GM21367 (cell line): ENCODE measurements around the gene FN1.
"Not testable (repeated sequence)": the region's sequence is repeated elsewhere in the genome, so short reads cannot be mapped to it uniquely, and the experiment has no call there.

Experiments
- ATAC-seq: cut with Tn5 transposase; IDR thresholded peaks from one replicate; pipeline ENCODE4 v1.9.1; 2021; ENCODE audit not compliant: unreplicated experiment

The FN1 gene

DNA sequence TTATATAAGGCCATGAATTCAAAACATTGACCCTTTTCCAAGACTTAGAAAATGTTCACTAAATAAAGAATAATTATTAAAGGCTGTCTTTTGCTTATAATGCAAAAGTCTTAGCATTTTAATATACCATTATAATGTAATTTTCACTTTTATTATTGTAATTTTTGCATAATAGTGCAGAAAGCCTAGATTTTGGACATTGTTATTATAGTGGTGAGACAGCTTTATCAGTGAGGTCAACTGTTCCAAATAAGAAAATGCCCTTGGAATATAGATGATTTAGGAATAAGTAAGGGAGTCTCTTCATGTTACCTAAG is 67.4 kb downstream of the FN1 start:
- ATAC-seq = no peak

DNA sequence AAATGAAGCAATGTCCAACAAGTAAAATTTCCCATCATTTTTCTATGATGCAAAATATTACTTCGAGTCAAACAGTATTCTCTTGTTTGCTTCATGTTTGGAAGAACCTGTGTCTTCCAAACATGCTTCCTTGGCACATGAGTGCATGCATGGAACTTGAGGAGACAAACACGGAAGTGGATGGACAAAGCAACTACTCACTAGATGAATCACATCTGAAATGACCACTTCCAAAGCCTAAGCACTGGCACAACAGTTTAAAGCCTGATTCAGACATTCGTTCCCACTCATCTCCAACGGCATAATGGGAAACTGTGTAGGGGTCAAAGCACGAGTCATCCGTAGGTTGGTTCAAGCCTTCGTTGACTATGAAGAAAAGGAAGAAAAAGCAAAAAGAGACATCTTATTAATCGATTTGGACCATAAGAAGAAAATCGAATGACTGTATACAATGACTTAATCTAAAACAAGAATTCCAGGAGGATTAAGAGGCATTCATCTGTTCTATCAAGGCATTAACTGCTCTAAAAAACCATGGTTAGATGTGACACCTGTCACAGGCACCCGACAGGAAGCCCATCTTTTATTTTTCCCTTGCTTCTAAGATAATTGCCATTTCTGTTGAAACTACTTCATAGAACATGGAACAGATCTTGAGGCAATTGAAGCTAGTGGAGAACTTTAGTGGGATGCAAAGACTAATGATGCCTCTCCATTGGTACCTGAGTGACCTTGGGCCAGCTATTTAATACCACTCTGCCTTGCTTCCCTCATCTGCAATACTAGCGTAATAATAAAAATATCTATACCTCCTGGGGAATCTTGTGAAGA is 68.0 kb downstream of the FN1 start:
- no peak for ATAC-seq

DNA sequence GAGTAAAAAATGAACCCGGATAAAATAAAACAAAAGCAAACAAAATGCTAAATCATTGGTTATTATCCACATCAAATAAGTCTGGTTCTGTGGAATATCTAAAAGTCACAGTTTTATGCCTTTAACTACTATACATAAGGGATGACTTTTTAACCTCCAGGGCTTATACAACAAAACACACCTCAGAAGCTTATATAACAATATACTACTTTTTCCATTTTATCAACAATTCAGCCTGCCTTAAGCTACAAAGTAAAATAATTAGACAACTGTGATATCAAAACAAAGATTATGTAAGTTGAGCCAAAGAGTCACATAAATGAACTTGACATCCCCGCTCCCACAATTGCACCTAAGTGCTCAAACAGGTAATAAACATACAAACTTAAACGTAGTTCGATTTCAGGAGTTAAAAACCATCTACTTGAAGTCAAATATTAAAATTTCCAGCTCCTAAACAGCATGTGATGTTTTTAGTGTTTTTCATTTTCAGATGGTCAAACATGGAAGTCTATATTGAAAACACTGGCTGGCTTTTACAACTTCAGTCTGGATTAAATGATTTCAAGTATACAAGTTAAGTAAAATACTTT is 69.3 kb downstream of the FN1 start:
- no peak for ATAC-seq

DNA sequence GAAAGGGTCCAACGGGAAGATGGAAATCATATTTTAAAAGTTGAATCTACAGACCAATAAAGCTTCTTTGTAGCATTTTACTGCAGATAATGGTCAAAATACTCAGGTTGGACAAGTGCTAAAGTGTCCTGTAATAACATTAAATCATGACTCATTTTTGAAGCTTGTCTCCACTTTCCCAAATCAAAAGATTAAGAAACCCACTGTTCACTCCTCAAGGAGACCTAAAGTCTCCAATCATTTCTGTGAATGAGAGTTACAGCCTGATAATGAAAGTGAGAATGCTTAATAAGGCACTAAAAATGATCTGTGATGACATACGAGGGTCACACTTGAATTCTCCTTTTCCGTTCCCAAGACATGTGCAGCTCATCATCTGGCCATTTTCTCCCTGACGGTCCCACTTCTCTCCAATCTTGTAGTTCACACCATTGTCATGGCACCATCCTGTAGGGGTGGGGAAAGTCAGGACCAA is 70.6 kb downstream of the FN1 start:
- no peak for ATAC-seq

DNA sequence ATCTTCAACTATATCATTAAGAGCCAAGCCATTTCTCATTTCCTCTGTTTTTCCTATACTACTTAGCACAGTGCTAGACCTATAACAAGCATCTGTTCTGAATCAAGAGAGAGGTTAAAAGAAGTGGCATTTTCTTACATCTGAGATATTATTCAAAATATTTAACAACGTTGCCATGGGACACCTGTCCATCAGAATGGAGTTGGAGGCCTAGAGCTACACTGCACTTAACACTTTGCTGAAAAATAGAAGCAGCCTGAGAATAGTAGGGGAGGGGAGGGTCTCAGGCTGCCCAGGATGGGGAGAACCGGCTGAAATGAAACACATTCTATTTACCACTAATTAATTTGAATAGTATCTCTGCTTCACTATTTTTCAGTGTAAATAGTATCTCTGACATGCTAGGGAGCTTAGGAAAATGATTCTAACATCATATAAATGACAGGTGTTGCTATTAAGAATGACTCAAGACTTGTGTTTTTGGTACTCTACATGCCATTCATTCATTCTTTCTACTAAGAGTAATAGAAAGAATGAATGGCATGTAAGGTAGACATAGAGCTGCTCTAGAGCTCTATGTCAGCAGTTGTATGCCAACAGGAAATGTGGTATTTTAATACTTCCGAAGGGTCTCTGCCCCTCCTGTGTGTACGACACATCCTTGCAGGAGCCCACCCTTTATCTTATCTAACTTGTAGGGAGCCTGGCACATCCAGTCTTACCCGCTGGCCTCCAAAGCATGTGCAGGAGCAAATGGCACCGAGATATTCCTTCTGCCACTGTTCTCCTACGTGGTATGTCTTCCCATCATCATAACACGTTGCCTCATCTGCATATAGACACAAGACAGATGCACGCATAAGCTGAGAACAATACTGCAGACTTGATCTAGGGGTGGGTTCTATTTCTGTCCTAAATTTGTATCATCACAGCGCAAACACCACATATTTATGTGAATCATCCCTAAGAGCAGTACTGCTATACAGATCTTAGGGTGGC is 71.4 kb downstream of the FN1 start:
- ATAC-seq = no peak

DNA sequence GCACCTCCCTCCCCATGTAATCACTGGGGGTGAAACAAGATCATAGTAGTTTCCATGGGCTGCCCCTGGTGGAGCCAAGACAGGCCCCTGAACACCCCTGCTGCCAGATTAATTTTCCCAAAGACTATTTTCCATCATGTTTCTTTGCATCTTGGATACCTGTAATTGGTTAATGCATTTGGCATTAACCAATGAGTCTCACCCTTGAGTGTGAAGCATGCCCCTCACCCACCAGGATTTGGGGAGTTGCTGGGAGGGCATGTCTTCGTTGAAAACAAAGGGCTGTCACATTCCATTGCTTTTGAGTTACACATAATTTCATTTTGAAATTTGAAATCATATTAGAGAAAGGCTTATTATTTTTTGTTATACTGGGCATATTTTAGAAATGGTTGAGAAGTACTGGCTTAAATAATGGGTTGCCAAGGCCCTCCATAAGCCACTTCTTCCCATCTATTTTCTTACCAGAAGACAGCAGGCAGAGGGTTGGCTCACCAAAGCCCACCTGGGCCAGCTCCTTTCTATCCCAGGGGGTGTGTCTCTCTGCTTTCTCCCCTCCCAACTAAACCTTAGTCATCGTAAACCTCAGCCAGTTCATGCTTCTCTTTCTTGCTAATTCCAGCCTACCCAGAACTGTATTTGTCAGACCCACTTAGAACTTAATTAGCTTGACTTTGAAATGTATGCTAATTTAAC is 72.3 kb downstream of the FN1 start:
- ATAC-seq = no peak

DNA sequence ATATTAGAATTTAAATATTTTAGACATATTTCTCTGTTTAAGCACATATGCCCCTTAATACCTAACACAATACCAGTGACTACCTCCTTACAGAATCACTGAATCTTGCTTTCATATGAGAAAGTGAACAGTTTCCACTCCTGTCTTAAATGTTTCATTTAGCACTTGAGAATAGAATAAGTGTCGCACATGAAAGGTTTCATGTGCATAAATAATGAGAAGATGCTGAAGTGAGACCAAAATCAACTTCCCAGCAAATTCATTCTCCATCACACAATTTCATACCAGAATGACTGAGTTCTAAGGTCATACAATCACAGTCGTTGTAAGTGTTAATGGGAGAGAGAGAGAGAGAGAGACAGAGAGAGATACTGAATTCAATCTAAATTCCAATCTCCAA is 72.8 kb downstream of the FN1 start:
- no peak for ATAC-seq

DNA sequence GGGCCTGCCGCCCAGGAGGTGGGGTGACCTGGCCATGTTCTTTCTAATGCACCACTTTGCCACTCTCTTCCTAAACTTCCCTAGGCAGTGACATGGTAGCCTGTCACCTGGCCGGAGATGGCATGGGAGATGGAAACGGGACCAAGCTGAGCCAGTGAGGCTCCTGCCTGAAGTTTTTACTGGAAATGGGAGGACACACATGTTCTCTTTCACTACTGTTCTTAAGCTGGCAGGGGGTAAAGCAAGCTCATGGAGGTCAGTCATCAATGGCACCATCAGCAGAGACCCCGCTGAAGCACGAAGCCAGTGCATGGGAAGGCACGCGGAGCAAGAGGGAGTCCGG is 73.3 kb downstream of the FN1 start:
- ATAC-seq = no peak

DNA sequence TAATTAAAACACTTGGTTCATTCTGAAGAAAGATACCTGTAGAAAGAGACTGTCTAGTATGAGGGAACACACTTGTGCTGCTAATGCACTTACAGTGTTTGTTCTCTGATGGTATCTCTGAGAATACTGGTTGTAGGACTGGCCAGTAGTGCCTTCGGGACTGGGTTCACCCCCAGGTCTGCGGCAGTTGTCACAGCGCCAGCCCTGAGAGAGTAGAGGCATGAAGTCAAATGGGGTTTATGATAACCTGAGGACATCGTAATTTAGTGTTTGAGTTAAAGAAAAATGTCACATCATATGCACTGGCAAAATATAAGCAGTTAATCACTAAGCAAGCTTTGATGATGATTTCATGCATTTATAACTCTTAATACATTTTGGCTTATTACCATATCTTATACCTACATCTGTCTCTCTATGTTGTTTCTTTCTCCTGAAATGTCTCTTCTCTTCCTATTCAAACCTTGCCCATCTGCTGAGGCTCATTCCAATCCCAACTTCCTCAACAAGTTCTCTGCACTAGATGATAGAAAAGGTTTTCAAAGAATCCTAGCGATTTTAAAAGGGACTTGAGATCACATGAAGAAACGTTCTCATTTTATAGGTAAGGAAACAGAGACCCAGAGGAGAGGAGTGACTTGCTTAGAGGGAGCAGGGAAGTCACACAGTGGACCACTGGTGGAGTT is 73.8 kb downstream of the FN1 start:
- ATAC-seq = no peak

DNA sequence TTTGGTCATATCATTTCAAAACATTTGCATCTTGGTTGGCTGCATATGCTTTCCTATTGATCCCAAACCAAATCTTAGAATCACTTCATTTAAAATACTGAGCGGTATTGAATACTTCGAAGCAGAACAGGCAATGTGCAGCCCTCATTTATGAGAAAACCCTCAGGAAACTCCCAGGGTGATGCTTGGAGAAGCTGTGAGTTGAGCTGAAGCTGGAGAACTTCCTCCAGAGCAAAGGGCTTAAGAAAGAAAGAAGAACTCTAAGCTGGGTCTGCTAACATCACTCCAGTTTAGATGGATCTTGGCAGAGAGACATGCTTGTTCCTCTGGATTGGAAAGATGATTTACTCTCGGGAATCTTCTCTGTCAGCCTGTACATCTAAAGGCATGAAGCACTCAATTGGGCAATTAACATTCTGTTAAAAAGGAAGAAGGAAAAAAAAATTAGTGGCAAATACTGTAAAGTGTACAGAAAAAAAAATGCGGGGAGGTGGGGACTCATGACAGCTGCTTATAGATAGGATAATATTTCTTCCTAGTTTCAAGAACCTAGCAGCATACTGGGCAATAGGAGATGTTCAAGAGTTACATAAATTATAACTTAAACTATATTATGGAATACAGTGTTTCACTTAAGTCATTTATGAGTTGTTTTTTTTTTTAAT is 74.5 kb downstream of the FN1 start:
- ATAC-seq = no peak

DNA sequence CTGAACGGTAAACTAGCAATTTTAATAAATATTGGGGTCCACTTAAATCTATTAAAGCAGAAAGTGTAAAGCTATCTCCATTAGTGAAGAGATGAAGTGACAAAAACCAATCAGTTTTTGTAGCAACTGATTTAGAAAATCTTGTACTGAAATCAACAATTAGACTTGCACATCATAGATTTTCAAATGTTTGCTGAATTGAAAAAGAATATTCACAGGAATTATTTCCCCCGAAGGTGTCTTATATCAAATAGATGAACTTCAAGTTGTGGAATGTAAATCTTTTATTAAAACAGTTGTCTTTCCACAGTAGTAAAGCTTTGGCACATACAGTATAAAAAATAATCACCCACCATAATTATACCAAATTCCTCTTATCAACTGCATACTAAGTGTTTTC is 75.3 kb downstream of the FN1 start:
- no peak for ATAC-seq

DNA sequence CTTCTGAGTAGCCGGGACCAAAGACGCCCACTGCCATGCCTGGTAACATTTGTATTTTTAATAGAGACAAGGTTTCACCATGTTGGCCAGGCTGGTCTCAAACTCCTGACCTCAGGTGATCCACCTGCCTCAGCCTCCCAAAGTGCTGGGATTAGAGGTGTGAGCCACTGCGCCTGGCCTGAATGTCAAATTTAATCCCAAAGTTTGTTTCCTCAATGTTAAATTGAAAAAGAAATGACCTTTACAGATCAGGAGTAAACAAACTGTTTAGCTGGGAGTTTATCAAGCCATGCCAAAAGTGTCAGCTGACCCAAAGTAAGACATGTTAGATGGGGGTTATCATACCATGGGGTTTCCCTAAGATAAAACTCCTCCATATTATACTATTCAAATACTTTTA is 75.8 kb downstream of the FN1 start:
- ATAC-seq = not testable (repeated sequence)

DNA sequence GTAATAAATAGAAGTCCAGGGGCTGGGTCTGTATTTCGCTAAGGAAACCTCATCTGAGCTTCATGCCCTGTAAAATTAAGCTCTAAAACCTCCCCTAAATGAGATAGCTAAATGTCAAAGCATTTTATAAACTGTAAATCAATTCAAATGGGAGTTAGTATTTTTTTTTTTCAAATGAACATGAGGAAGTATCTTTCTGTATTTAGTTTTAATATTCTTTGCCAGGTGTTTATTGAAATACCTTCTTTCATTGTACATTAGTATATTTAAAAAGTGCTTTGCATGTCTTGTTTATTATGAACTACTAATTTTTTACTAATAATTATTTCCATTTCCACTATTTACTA is 76.3 kb downstream of the FN1 start:
- no peak for ATAC-seq

DNA sequence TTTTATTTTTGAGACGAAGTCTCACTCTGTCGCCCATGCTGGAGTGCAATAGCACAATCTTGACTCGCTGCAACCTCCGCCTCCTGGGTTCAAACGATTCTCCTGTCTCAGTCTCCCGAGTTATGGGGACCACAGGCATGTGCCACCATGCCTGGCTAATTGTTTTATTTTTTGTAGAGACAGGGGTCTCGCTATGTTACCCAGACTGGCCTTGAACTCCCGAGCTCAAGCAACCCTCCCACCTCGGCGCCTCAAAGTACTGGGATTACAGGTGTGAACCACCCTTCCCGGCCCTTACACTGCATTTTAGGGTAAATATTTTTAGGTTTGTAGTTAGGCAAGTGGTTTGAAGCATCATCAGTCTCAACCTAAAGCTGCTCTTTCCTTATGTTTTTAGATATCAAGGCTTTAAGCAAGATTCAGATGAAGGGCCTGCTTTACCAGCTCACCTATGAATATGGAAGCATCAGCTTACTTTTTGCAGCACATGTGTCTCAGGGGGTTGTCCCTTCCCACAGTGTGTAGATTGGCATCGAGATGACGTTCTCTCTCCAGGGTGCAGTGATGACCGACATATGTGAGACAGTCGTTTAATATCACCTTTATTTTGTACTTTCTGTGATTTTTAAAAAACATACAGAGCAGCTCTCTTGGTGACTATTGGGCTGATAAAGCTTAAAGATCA is 76.8 kb downstream of the FN1 start:
- ATAC-seq = no peak

DNA sequence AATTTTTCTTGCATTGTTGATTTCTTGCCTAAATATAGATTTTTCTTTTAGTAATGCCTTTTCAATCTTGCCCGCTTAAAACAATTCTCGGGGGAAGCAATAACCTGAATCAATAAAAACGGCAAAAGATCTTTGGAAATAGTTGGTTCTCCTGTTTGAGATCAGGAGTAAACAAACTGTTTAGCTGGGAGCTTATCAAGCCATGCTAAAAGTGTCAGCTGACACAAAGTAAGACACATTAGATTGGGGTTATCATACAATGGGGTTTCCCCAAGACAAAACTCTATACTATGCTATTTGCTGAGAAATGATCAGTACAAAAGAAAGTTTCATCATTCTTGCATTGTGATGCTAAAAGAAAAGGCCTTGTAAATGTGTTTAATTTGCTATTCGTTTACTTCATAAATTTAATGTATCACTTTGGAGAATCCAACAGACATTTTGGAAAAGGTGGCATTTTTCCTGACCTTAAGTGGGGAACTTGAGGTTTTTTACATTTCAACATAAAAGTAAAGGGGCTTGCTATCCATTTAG is 77.5 kb downstream of the FN1 start:
- ATAC-seq = no peak

DNA sequence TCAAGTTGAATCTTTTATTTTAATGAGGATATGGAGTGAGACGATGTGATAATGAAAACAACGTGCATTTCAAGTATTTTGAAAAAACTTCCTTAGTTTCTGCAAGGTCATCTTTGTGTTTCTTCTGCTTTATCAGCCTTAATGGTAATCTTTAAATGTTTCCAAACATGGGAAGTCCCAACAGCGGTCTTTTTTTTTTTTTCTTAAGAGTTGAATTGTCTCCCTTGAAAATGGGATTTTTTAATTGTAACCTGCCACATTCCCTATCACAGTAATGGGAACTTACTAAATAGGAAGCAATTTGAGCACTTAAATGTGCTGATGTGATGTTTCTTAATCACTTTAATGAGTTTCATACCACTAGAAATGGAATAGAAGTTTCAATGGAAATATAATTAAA is 78.2 kb downstream of the FN1 start:
- ATAC-seq = no peak

DNA sequence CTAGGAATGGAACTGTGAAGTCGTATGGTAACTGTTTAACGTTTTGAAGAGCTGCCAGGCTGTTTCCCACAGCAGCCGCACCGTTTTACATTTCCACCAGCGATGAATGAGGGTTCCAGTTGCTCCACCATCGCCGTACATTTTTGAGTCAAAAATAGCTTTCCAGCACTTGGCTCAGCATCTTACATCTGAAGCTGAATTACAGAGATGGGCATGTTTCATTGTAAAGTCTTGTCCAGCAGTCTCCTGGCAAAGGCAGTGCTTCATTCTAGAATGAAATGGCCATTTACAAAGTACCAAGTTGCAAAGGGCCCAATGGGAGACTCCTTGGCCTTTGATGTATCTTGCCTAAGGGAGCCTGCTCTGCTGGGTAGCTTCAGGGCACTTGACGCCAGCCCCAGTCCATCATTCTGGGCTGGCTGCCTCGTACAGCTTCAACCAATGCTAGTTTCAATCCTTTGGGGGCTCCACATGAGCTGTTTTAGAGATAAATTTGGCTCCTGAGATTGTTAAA is 78.9 kb downstream of the FN1 start:
- ATAC-seq = no peak

DNA sequence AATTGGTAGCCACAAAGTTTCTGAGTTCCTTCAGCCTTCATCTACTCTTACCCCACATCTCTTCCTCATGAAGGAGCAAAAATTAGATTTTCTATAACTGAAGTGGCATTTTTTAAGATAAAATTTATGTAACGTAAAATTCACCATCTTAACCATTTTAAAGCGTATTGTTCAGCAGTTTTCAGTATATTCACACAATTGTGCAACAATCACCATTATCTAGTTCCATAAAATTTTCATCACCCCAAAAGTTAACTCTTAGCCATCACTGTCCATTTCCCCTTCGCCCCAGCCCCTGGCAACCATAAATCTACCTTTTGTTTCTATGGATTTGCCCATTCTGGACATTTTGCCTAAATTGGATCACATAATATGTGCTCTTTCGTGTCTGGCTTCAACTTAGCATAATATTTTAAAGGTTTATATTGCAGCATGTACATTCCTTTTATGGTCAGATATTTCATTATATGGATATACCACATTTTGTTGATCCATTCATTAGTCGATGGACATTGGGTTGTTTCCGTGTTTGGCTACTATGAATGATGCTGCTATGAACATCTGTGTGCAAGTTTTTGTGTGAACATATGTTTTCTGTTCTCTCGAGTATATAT is 79.4 kb downstream of the FN1 start:
- no peak for ATAC-seq

DNA sequence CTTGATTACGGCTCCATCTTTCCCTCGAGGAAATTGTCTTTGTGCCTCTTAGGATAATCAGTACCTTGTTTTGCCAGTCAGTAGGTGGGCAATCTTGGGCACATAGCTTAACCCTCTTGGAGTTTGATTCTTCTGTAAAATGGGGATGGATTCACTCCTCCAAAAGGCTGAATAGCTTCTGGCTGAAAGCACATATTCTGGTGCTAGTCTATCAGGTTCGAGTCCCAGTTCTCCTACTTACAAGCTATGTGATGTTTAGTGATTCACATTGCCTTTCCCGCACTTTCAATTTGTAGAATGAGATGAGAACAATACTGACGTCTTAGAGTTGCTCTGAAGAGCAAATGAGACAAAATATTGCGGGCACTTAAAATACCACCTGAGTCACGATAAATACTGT is 80.1 kb downstream of the FN1 start:
- no peak for ATAC-seq
